Trophoblast cell (in vitro differentiated cells and primary cell): ENCODE measurements around the gene ZBTB20.

ENCODE experiments used
- DNase-seq, 2 donors: peaks; one replicate each; pipeline ENCODE4 v3.0.0-alpha.2; 2016
- H2AFZ ChIP-seq: 2 replicates; pipeline ENCODE4 v1.6.1; 2013; ENCODE audit warnings: low read length, moderate library complexity, mild to moderate bottlenecking; ENCODE audit not compliant: insufficient read depth, poor library complexity
- H2AK5ac ChIP-seq: 2 replicates; pipeline ENCODE4 v1.6.1; 2013; ENCODE audit warnings: mild to moderate bottlenecking, low read length
- H2BK120ac ChIP-seq: 2 replicates; pipeline ENCODE4 v1.6.1; 2013; ENCODE audit warnings: low read length, mild to moderate bottlenecking, moderate library complexity; ENCODE audit not compliant: insufficient read depth, poor library complexity
- H2BK12ac ChIP-seq: 2 replicates; pipeline ENCODE4 v1.6.1; 2013; ENCODE audit warnings: mild to moderate bottlenecking, low read length, moderate library complexity
- H2BK5ac ChIP-seq: 2 replicates; pipeline ENCODE4 v1.6.1; 2013; ENCODE audit warnings: low read length, low read depth, moderate library complexity, mild to moderate bottlenecking; ENCODE audit not compliant: poor library complexity
- H3K14ac ChIP-seq: 2 replicates; pipeline ENCODE4 v1.6.1; 2013; ENCODE audit warnings: mild to moderate bottlenecking, low read length
- H3K18ac ChIP-seq: 2 replicates; pipeline ENCODE4 v1.6.1; 2013; ENCODE audit warnings: mild to moderate bottlenecking, low read length
- H3K23ac ChIP-seq: 2 replicates; pipeline ENCODE4 v1.6.1; 2013; ENCODE audit warnings: low read length
- H3K27ac ChIP-seq: 2 replicates; pipeline ENCODE4 v1.5.1; 2013; ENCODE audit warnings: low read depth, mild to moderate bottlenecking, inconsistent platforms, low read length, moderate library complexity
- H3K27me3 ChIP-seq: 2 replicates; pipeline ENCODE4 v1.6.1; 2013; ENCODE audit warnings: inconsistent platforms, mild to moderate bottlenecking, low read length, moderate library complexity; ENCODE audit not compliant: insufficient read depth
- H3K36me3 ChIP-seq, 2 experiments: 1 replicate in 1 of 2; 2 replicates in 1 of 2; pipeline ENCODE4 v1.6.1; 2013; ENCODE audit warnings: low read length in 2 of 2, mild to moderate bottlenecking in 2 of 2, moderate library complexity in 1 of 2; ENCODE audit not compliant: insufficient read depth in 2 of 2, control insufficient read depth in 1 of 2
- H3K4ac ChIP-seq: 2 replicates; pipeline ENCODE4 v1.6.1; 2013; ENCODE audit warnings: low read depth, mild to moderate bottlenecking, low read length, moderate library complexity
- H3K4me1 ChIP-seq, 2 experiments: 1 replicate in 1 of 2; 2 replicates in 1 of 2; pipeline ENCODE4 v1.6.1; 2013; ENCODE audit warnings: low read length in 2 of 2, mild to moderate bottlenecking in 2 of 2, moderate library complexity in 1 of 2; ENCODE audit not compliant: insufficient read depth in 2 of 2, control insufficient read depth in 1 of 2
- H3K4me2 ChIP-seq: 2 replicates; pipeline ENCODE4 v1.6.1; 2013; ENCODE audit warnings: inconsistent platforms, mild to moderate bottlenecking, low read length, moderate library complexity
- H3K4me3 ChIP-seq: 2 replicates; pipeline ENCODE4 v1.5.1; 2013; ENCODE audit warnings: mild to moderate bottlenecking, low read depth, low read length, inconsistent platforms
- H3K79me1 ChIP-seq: one replicate; pipeline ENCODE4 v1.6.1; 2013; ENCODE audit warnings: low read length
- H3K79me2 ChIP-seq: 2 replicates; pipeline ENCODE4 v1.6.1; 2013; ENCODE audit warnings: low read length, mild to moderate bottlenecking; ENCODE audit not compliant: control insufficient read depth, insufficient read depth, poor library complexity
- H3K9ac ChIP-seq: 2 replicates; pipeline ENCODE4 v1.6.1; 2013; ENCODE audit warnings: mild to moderate bottlenecking, low read length
- H3K9me3 ChIP-seq: 2 replicates; pipeline ENCODE4 v1.6.1; 2013; ENCODE audit warnings: low read depth, mild to moderate bottlenecking, control low read depth, inconsistent platforms, low read length; ENCODE audit not compliant: insufficient read depth
- H4K12ac ChIP-seq: 2 replicates; pipeline ENCODE4 v1.6.1; 2013; ENCODE audit warnings: low read depth, mild to moderate bottlenecking, low read length, moderate library complexity
- H4K8ac ChIP-seq: 2 replicates; pipeline ENCODE4 v1.6.1; 2013; ENCODE audit warnings: low read depth, mild to moderate bottlenecking, low read length, moderate library complexity
- H4K91ac ChIP-seq: one replicate; pipeline ENCODE4 v1.6.1; 2013; ENCODE audit warnings: low read depth, mild to moderate bottlenecking, low read length, moderate library complexity
- WGBS: extraction: QIAGEN DNeasy Blood & Tissue Kit; methylation state at CpG from one replicate; pipeline ENCODE4 v1.1.7; 2013; ENCODE audit warnings: missing lambda C conversion rate; ENCODE audit not compliant: insufficient read length, insufficient coverage; ENCODE audit errors: extremely low coverage; 5-methylcytosine and 5-hydroxymethylcytosine counted together

The ZBTB20 gene

GRCh38 chr3:115161866-115162265, 14.8 kb upstream of the ZBTB20 start:
- H4K91ac ChIP-seq, result no peak overlapping the region
- no peak overlapping the region for H4K8ac ChIP-seq
- no peaks in the 10 kb centered on the region for H3K79me2 ChIP-seq
- H2AK5ac ChIP-seq, result no peak overlapping the region
- no peak overlapping the region for H2AFZ ChIP-seq
- no peak overlapping the region for H3K9ac ChIP-seq
- no peak overlapping the region for H3K4me3 ChIP-seq
- H3K4me1 ChIP-seq, result no peaks in the 10 kb centered on the region
- no peak overlapping the region for H2BK120ac ChIP-seq
- H3K4me2 ChIP-seq, result no peak overlapping the region
- DNase-seq, result no peak
- H3K9me3 ChIP-seq, result peaks cover 5% of the 10 kb centered on the region
- no peak overlapping the region for H3K27ac ChIP-seq
- H3K36me3 ChIP-seq, result no peaks in the 10 kb centered on the region
- H3K4ac ChIP-seq, result no peak overlapping the region
- H4K12ac ChIP-seq, result no peak overlapping the region
- H3K14ac ChIP-seq, result no peak overlapping the region
- H3K79me1 ChIP-seq, result no peaks in the 10 kb centered on the region
- no peak overlapping the region for H3K23ac ChIP-seq
- H2BK5ac ChIP-seq, result no peak overlapping the region
- WGBS, result no CpG with 5 or more reads among the region's 1 CpG
- H3K27me3 ChIP-seq, result no peaks in the 10 kb centered on the region
- no peak overlapping the region for H2BK12ac ChIP-seq
- no peak overlapping the region for H3K18ac ChIP-seq

GRCh38 chr3:115161168-115161834, 14.2 kb upstream of the ZBTB20 start:
- Histone ChIP-seq H2BK12ac (no peak overlapping the region), H3K23ac (no peak overlapping the region), H2AFZ (no peak overlapping the region), H3K27me3 (no peaks in the 10 kb centered on the region), H3K79me1 (no peaks in the 10 kb centered on the region), H3K79me2 (no peaks in the 10 kb centered on the region), H3K4me1 (no peaks in the 10 kb centered on the region), H2BK5ac (no peak overlapping the region), H2AK5ac (no peak overlapping the region), H4K91ac (no peak overlapping the region), H3K4me2 (no peak overlapping the region), H3K4me3 (no peak overlapping the region), H3K18ac (no peak overlapping the region), H3K27ac (no peak overlapping the region), H3K9me3 (peaks cover 5% of the 10 kb centered on the region), H4K12ac (no peak overlapping the region), H3K4ac (no peak overlapping the region), H3K36me3 (no peaks in the 10 kb centered on the region), H2BK120ac (no peak overlapping the region), H3K9ac (no peak overlapping the region), H3K14ac (no peak overlapping the region), H4K8ac (no peak overlapping the region)
- WGBS, result no CpG with 5 or more reads among the region's 4 CpGs
- no peak for DNase-seq

- H3K79me2 ChIP-seq, result no peaks in the 10 kb centered on the region
- no peak overlapping the region for H2BK12ac ChIP-seq
- no peak overlapping the region for H3K4me2 ChIP-seq
- no peaks in the 10 kb centered on the region for H3K79me1 ChIP-seq
- no peak overlapping the region for H2AK5ac ChIP-seq
- no peak overlapping the region for H4K91ac ChIP-seq
- H3K4me3 ChIP-seq, result no peak overlapping the region
- H3K9me3 ChIP-seq, result peaks cover 5% of the 10 kb centered on the region
- H3K4me1 ChIP-seq, result no peaks in the 10 kb centered on the region
- no peaks in the 10 kb centered on the region for H3K27me3 ChIP-seq
- H3K9ac ChIP-seq, result no peak overlapping the region
- no peak overlapping the region for H4K8ac ChIP-seq
- no peak overlapping the region for H3K27ac ChIP-seq
- no CpG with 5 or more reads among the region's 1 CpG for WGBS
- no peak overlapping the region for H2AFZ ChIP-seq
- no peak overlapping the region for H2BK5ac ChIP-seq
- no peak overlapping the region for H3K14ac ChIP-seq
- H3K4ac ChIP-seq, result no peak overlapping the region
- DNase-seq, result no peak
- H3K36me3 ChIP-seq, result no peaks in the 10 kb centered on the region
- no peak overlapping the region for H3K18ac ChIP-seq
- H2BK120ac ChIP-seq, result no peak overlapping the region
- no peak overlapping the region for H3K23ac ChIP-seq
- no peak overlapping the region for H4K12ac ChIP-seq
These were observed 13.2 kb upstream of the ZBTB20 start for GRCh38 chr3:115160295-115160694.

GRCh38 chr3:115156046-115156654, 9.1 kb upstream of the ZBTB20 start:
- Histone ChIP-seq H3K4me2 (no peak overlapping the region), H3K4ac (no peak overlapping the region), H3K27me3 (no peaks in the 10 kb centered on the region), H3K4me3 (no peak overlapping the region), H3K79me1 (no peaks in the 10 kb centered on the region), H3K23ac (no peak overlapping the region), H3K27ac (no peak overlapping the region), H3K36me3 (no peaks in the 10 kb centered on the region), H3K9ac (no peak overlapping the region), H3K18ac (no peak overlapping the region), H2BK5ac (no peak overlapping the region), H4K12ac (no peak overlapping the region), H2AFZ (no peak overlapping the region), H4K8ac (no peak overlapping the region), H3K14ac (no peak overlapping the region), H3K79me2 (no peaks in the 10 kb centered on the region), H2AK5ac (no peak overlapping the region), H2BK120ac (no peak overlapping the region), H3K9me3 (peaks cover 5% of the 10 kb centered on the region), H4K91ac (no peak overlapping the region), H3K4me1 (no peaks in the 10 kb centered on the region), H2BK12ac (no peak overlapping the region)
- DNase-seq, result no peak
- no CpG with 5 or more reads among the region's 4 CpGs for WGBS
